Stimulated activated CD4-positive, alpha-beta T cell treated with anti-CD3 and anti-CD28 coated beads, TNF-alpha, amount 100 ng/mL, for 48 hours (primary cell): ENCODE results near the gene SCAF8.
A peak's percentile ranks its signal among the peaks of the same experiment; 100 is the strongest.
"Not testable (repeated sequence)": the region's sequence is repeated elsewhere in the genome, so short reads cannot be mapped to it uniquely, and the experiment has no call there.

ENCODE experiments used
- DNase-seq, 3 donors: peaks; one replicate each; pipeline ENCODE4 v3.0.0-alpha.2; 2020; ENCODE audit warnings: low read depth in 3 of 3

Gene SCAF8

GRCh38 chr6:154733626-154734382 is 588 bp downstream of the SCAF8 start:
- DNase-seq = peak; percentile 78 to 90 (median 81)

GRCh38 chr6:154736618-154737259 is 3.5 kb downstream of the SCAF8 start:
- DNase-seq = no peak

GRCh38 chr6:154737424-154737823 is 4.2 kb downstream of the SCAF8 start:
- DNase-seq = no peak

GRCh38 chr6:154738551-154738961 is 5.3 kb downstream of the SCAF8 start:
- DNase-seq = no peak

- DNase-seq = no peak
Observed at GRCh38 chr6:154740658-154741057, 7.4 kb downstream of the SCAF8 start.

GRCh38 chr6:154742891-154743290 is 9.7 kb downstream of the SCAF8 start:
- no peak for DNase-seq

GRCh38 chr6:154744029-154744745 is 11.0 kb downstream of the SCAF8 start:
- DNase-seq = not testable (repeated sequence)

GRCh38 chr6:154745243-154745642 is 12.0 kb downstream of the SCAF8 start:
- no peak for DNase-seq

GRCh38 chr6:154749341-154749740 is 16.1 kb downstream of the SCAF8 start:
- DNase-seq = no peak

- DNase-seq = no peak
Observed at GRCh38 chr6:154751011-154751800, 18.0 kb downstream of the SCAF8 start.

- DNase-seq = no peak
Observed at GRCh38 chr6:154752022-154752421, 18.8 kb downstream of the SCAF8 start.

GRCh38 chr6:154754152-154754551 is 20.9 kb downstream of the SCAF8 start:
- DNase-seq = no peak

GRCh38 chr6:154757352-154758050 is 24.3 kb downstream of the SCAF8 start:
- DNase-seq = no peak

GRCh38 chr6:154758125-154758524 is 24.9 kb downstream of the SCAF8 start:
- DNase-seq = no peak

- DNase-seq = no peak
Observed at GRCh38 chr6:154763650-154764049, 30.4 kb downstream of the SCAF8 start.

GRCh38 chr6:154765273-154765672 is 32.1 kb downstream of the SCAF8 start:
- DNase-seq = no peak

GRCh38 chr6:154766288-154766687 is 33.1 kb downstream of the SCAF8 start:
- no peak for DNase-seq

GRCh38 chr6:154767003-154767723 is 33.9 kb downstream of the SCAF8 start:
- DNase-seq = no peak

GRCh38 chr6:154768280-154768679 is 35.1 kb downstream of the SCAF8 start:
- no peak for DNase-seq

GRCh38 chr6:154773610-154774089 is 40.4 kb downstream of the SCAF8 start:
- DNase-seq = no peak
